GM21737 (cell line): ENCODE data around the gene KLF8.

ENCODE experiments used
- ATAC-seq: cut with Tn5 transposase; IDR thresholded peaks from one replicate; pipeline ENCODE4 v1.9.1; 2021; ENCODE audit warnings: mild to moderate bottlenecking, moderate library complexity; ENCODE audit not compliant: unreplicated experiment

The KLF8 gene

GRCh38 chrX:56308726-56309125 is 76.6 kb downstream of the KLF8 start:
- no peak for ATAC-seq

GRCh38 chrX:56309881-56310280 is 77.7 kb downstream of the KLF8 start:
- no peak for ATAC-seq

GRCh38 chrX:56310581-56310980 is 78.4 kb downstream of the KLF8 start:
- ATAC-seq = no peak

- no peak for ATAC-seq
These were observed 81.2 kb downstream of the KLF8 start for GRCh38 chrX:56313308-56313707.

GRCh38 chrX:56314334-56314733 is 82.2 kb downstream of the KLF8 start:
- no peak for ATAC-seq

- ATAC-seq = no peak
These were observed 85.9 kb downstream of the KLF8 start for GRCh38 chrX:56318076-56318475.

- no peak for ATAC-seq
These were observed 87.0 kb downstream of the KLF8 start for GRCh38 chrX:56319165-56319564.
